Tibial nerve (tissue), 4 donors: Measurements from ENCODE around the gene ANP32B.

Source experiments
- EP300 ChIP-seq, 2 donors: sonication (generic); formaldehyde crosslinking; IDR thresholded peaks; one replicate each; pipeline ENCODE4 v1.6.1; 2017; ENCODE audit warnings: antibody characterized with exemption in 2 of 2, mild to moderate bottlenecking in 1 of 2
- POLR2A ChIP-seq, 2 donors: fragments of 450-650 bp; IDR thresholded peaks; one replicate each; pipeline ENCODE4 v1.6.1; 2017; ENCODE audit warnings: antibody characterized with exemption in 2 of 2, mild to moderate bottlenecking in 2 of 2, moderate library complexity in 2 of 2
- TF ChIP-seq, protein P1 (sequence below), 5 experiments: fragments of 200-600 bp in 3 of 5; fragments of 450-650 bp in 2 of 5; sonication (generic) in 3 of 5; IDR thresholded peaks; one replicate each; pipeline ENCODE4 v1.5.1; 2016 to 2019; ENCODE audit warnings: antibody characterized with exemption in 5 of 5, mild to moderate bottlenecking in 3 of 5, moderate library complexity in 2 of 5

DNA sequence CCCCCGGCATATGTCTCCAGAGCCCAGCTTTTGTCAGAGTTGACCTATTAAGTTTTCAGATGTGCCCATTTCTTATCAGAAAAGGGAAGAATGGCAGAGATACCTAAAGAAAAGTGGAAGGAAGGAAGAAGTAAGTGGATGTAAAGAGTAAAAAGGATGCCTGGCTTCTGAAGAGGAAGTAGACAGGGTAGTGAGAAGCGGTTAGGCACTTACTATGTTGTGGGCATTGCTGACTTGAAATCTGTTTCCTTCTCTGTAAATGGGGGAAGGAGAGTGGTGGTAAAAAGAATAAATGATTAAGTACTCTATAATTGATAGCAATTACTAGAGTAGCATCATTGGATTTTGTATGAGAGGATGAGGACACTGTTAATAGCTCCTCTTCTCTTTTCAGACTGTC, 9.9 kb downstream of the ANP32B start:
- TF ChIP-seq, protein P1, sequence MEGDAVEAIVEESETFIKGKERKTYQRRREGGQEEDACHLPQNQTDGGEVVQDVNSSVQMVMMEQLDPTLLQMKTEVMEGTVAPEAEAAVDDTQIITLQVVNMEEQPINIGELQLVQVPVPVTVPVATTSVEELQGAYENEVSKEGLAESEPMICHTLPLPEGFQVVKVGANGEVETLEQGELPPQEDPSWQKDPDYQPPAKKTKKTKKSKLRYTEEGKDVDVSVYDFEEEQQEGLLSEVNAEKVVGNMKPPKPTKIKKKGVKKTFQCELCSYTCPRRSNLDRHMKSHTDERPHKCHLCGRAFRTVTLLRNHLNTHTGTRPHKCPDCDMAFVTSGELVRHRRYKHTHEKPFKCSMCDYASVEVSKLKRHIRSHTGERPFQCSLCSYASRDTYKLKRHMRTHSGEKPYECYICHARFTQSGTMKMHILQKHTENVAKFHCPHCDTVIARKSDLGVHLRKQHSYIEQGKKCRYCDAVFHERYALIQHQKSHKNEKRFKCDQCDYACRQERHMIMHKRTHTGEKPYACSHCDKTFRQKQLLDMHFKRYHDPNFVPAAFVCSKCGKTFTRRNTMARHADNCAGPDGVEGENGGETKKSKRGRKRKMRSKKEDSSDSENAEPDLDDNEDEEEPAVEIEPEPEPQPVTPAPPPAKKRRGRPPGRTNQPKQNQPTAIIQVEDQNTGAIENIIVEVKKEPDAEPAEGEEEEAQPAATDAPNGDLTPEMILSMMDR (IDR thresholded peaks at IDR 0.05) = no peak
- TF ChIP-seq POLR2A (IDR thresholded peaks at IDR 0.05) = no peak
- TF ChIP-seq EP300 (IDR thresholded peaks at IDR 0.05) = no peak
